ENCODE data around the gene KCND3.
A peak's percentile ranks its signal among the peaks of the same experiment; 100 is the strongest.

KCND3 gene

DNA sequence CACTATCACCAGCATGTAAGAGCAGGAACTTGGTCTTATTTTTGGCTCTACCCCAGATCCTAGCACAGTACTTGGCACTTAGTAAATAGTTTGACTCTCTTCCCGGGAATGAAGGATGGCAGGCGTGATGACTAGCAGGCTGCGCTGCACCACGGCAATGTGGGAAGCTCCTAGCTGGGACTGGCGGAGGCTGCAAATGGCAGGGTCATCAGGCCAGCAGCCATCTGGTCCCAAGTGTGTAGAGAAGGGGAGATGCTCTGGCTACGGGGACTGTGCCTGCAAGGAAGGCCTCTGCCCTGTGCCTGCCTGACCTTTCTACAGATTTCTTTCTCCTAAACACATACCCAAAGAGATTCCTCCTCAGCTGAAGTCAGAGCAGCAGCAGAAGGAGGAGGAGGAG is 95.0 kb downstream of the KCND3 start:
- no peak for TF ChIP-seq MYC (IDR thresholded peaks at IDR 0.05; ENCODE audit: low read depth, low read length)
- TF ChIP-seq, protein P1, sequence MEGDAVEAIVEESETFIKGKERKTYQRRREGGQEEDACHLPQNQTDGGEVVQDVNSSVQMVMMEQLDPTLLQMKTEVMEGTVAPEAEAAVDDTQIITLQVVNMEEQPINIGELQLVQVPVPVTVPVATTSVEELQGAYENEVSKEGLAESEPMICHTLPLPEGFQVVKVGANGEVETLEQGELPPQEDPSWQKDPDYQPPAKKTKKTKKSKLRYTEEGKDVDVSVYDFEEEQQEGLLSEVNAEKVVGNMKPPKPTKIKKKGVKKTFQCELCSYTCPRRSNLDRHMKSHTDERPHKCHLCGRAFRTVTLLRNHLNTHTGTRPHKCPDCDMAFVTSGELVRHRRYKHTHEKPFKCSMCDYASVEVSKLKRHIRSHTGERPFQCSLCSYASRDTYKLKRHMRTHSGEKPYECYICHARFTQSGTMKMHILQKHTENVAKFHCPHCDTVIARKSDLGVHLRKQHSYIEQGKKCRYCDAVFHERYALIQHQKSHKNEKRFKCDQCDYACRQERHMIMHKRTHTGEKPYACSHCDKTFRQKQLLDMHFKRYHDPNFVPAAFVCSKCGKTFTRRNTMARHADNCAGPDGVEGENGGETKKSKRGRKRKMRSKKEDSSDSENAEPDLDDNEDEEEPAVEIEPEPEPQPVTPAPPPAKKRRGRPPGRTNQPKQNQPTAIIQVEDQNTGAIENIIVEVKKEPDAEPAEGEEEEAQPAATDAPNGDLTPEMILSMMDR (IDR thresholded peaks at IDR 0.05; ENCODE audit: low read depth, low read length), result no peak
- TF ChIP-seq POLR2A (IDR thresholded peaks at IDR 0.05; ENCODE audit: extremely low read depth, insufficient read length), result no peak
- TF ChIP-seq, protein P2, sequence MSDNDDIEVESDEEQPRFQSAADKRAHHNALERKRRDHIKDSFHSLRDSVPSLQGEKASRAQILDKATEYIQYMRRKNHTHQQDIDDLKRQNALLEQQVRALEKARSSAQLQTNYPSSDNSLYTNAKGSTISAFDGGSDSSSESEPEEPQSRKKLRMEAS (IDR thresholded peaks at IDR 0.05; ENCODE audit: low read depth, low read length), result no peak
- H3K4me3 ChIP-seq (ENCODE audit: low read depth, low read length), result no peak overlapping the region
- DNase-seq (ENCODE audit: low read depth), result no peak

DNA sequence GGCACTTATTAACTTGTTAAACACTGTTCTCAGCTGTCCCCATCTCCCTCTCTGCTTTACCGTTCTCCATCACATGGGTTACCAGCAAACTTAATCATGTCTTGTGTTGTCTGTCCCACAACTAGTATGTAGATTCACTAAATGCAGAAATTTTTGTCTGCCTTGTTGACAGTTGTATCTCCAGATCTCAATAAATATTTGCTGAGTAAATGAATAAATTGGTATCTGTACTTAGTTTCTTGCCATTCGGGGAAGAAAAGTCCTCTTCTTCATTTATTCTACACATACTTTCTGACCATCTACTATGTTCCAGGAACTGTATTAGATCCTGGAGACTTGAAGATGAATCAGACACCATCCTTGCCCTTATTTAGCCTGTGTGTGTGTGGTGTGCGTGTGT is 97.9 kb downstream of the KCND3 start:
- TF ChIP-seq, protein P2 (IDR thresholded peaks at IDR 0.05; ENCODE audit: low read depth, low read length), result no peak
- TF ChIP-seq, protein P1 (IDR thresholded peaks at IDR 0.05; ENCODE audit: low read depth, low read length), result no peak
- DNase-seq (ENCODE audit: low read depth), result no peak

DNA sequence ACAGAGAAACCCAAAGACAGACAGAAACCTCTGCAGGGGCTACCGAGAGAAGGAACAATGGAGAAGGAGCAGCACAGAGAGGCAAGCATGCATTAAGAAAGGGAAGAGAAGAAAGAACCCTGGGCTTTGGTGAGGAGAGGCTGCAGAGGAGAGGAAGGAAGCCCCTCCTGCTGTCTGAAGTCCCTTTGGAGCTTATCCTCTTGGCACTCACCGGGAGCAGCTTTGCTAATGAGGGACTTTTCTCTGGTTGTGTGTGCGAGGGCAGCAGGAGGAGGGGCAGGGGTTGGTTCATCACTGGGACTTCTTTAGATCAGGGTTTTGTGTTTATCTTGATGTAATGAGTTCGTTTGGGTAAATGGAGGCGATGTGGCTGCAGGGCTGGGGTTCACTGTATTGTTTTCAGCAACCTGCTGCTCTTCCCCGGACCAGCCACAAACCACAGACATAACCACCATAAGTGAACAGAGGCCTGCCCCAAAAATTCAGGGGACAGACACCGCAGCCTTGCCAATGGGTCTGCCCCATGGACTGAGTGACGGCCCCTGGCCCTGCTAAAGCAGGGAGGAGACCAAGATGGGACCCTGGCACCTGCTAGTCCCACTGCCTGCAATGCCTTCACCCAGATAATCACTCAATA is 100.6 kb downstream of the KCND3 start:
- peak; percentile 6 for DNase-seq (ENCODE audit: low read depth)
- H3K4me3 ChIP-seq (ENCODE audit: low read depth, low read length), result no peak overlapping the region
- TF ChIP-seq POLR2A (IDR thresholded peaks at IDR 0.05; ENCODE audit: extremely low read depth, insufficient read length) (no peak), MYC (IDR thresholded peaks at IDR 0.05; ENCODE audit: low read depth, low read length) (no peak)
- TF ChIP-seq, protein P2 (IDR thresholded peaks at IDR 0.05; ENCODE audit: low read depth, low read length), result no peak
- TF ChIP-seq, protein P1 (IDR thresholded peaks at IDR 0.05; ENCODE audit: low read depth, low read length), result no peak

More for the DNA sequence above, 97.9 kb downstream of the KCND3 start:
- H3K4me3 ChIP-seq (ENCODE audit: low read depth, low read length), result no peak overlapping the region

DNA sequence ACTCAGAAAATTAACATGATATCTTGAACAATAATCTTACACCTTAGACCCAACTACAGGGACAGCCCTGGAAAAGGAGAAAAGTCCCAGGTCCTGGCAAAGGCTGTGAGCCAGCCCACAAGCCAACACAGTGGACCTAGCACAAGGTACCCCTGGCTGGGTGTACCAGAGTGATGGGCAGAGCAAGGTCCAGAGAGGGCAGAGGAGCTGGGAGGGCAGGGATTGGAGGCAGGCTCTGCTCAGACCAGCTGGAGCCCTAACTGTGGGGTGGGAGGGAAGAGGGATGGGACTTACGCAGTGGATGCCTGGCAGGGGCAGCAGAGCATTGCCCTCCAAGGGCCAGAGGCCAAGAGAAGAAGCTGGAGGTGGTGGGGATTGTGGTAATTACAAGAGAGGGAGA is 101.6 kb downstream of the KCND3 start:
- TF ChIP-seq, protein P2 (IDR thresholded peaks at IDR 0.05; ENCODE audit: low read depth, low read length), result no peak
- no peak for DNase-seq (ENCODE audit: low read depth)
- H3K4me3 ChIP-seq (ENCODE audit: low read depth, low read length), result no peak overlapping the region

DNA sequence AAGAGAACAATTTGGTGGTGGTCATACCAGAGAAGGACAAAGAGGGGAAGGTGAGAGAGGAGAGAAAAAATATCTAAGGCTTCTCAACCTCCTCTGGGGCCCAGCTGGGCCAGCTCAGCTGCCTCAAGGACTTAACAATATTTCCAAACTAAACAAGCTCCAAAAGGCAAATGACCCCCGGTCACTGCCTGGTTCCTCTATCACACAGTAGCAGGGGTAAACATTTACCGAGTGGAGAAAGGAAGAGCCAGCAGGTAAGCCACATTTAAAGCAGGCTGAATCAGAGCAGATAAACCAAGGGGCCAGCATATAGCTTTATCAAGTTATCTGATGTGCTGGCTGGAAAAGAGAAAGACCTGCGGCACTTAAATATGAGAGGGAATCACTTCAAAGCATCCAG is 102.1 kb downstream of the KCND3 start:
- H3K4me3 ChIP-seq (ENCODE audit: low read depth, low read length), result no peak overlapping the region
- no peak for TF ChIP-seq MYC (IDR thresholded peaks at IDR 0.05; ENCODE audit: low read depth, low read length)
- TF ChIP-seq, protein P1 (IDR thresholded peaks at IDR 0.05; ENCODE audit: low read depth, low read length), result no peak
- TF ChIP-seq POLR2A (IDR thresholded peaks at IDR 0.05; ENCODE audit: extremely low read depth, insufficient read length), result no peak
- TF ChIP-seq, protein P2 (IDR thresholded peaks at IDR 0.05; ENCODE audit: low read depth, low read length), result no peak
- DNase-seq (ENCODE audit: low read depth), result no peak

DNA sequence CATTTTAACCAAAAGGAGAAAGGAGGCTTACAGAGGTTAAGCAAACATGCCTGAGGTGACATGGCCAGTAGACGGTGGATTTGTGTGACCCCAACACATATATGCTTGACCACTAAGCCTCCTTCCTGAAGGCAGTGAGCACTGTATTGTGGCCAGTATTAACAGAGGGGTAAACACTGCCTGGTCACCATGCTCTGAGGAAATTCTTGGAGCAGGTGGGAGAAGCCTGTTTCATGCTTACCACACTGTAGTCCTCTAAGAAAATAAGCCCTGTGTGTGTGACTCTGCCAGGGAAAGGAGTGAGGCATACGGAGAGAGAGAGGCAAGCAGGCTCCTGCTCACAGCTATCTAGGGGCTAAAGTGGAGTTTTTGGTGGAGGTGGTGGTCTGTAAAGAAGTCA is 102.7 kb downstream of the KCND3 start:
- TF ChIP-seq MYC (IDR thresholded peaks at IDR 0.05; ENCODE audit: low read depth, low read length), result no peak
- TF ChIP-seq, protein P1 (IDR thresholded peaks at IDR 0.05; ENCODE audit: low read depth, low read length), result no peak
- no peak for TF ChIP-seq POLR2A (IDR thresholded peaks at IDR 0.05; ENCODE audit: extremely low read depth, insufficient read length)
- TF ChIP-seq, protein P2 (IDR thresholded peaks at IDR 0.05; ENCODE audit: low read depth, low read length), result no peak
- DNase-seq (ENCODE audit: low read depth), result no peak
- H3K4me3 ChIP-seq (ENCODE audit: low read depth, low read length), result no peak overlapping the region

Data from NB4 (cell line).